CD4-positive, alpha-beta T cell treated with Interleukin-4 for 1 hour (primary cell): ENCODE results near the gene USP7.
"Not testable (repeated sequence)": the region's sequence is repeated elsewhere in the genome, so short reads cannot be mapped to it uniquely, and the experiment has no call there.

Source experiments
- DNase-seq, 2 donors: peaks; one replicate each; pipeline ENCODE4 v3.0.0-alpha.2; 2020 to 2022

Gene USP7

GRCh38 chr16:8971416-8971815 lies 7.7 kb upstream of the USP7 start:
- no peak for DNase-seq

GRCh38 chr16:8969202-8969897 lies 5.6 kb upstream of the USP7 start:
- not testable (repeated sequence) for DNase-seq

- not testable (repeated sequence) for DNase-seq
These were observed 4.3 kb upstream of the USP7 start for GRCh38 chr16:8968054-8968453.

- DNase-seq, result peak in 1 of 2 donors; percentile 45
These were observed 3.6 kb upstream of the USP7 start for GRCh38 chr16:8967132-8967821.

- DNase-seq, result no peak
These were observed 3.1 kb upstream of the USP7 start for GRCh38 chr16:8966817-8967131.

- DNase-seq, result no peak
These were observed 756 bp upstream of the USP7 start for GRCh38 chr16:8964462-8964861.

- DNase-seq, result no peak
These were observed 491 bp downstream of the USP7 start for GRCh38 chr16:8963010-8963820.

GRCh38 chr16:8962393-8963009 lies 1.2 kb downstream of the USP7 start:
- peak; percentile 67 to 76 for DNase-seq

GRCh38 chr16:8961811-8962390 lies 1.8 kb downstream of the USP7 start:
- no peak for DNase-seq

- DNase-seq, result no peak
These were observed 3.0 kb downstream of the USP7 start for GRCh38 chr16:8960788-8961109.

- peak in 1 of 2 donors; percentile 42 for DNase-seq
These were observed 3.6 kb downstream of the USP7 start for GRCh38 chr16:8959921-8960787.

GRCh38 chr16:8958344-8959167 lies 5.2 kb downstream of the USP7 start:
- DNase-seq, result no peak

- no peak for DNase-seq
These were observed 6.1 kb downstream of the USP7 start for GRCh38 chr16:8957509-8958157.

GRCh38 chr16:8957063-8957397 lies 6.7 kb downstream of the USP7 start:
- no peak for DNase-seq

- no peak for DNase-seq
These were observed 7.2 kb downstream of the USP7 start for GRCh38 chr16:8956265-8957062.

- no peak for DNase-seq
These were observed 7.9 kb downstream of the USP7 start for GRCh38 chr16:8955828-8956227.

- DNase-seq, result no peak
These were observed 10.6 kb downstream of the USP7 start for GRCh38 chr16:8953064-8953463.

- DNase-seq, result no peak
These were observed 11.4 kb downstream of the USP7 start for GRCh38 chr16:8952281-8952751.

GRCh38 chr16:8951447-8952280 lies 12.0 kb downstream of the USP7 start:
- no peak for DNase-seq
